OCI-LY7 (cell line): ENCODE measurements around the gene TRAIP. TPM values are rescaled to one million over a fixed set of nuclear protein-coding genes. Genes with fewer than 3 reads are reported as not detected.
"Not testable (repeated sequence)": the region's sequence is repeated elsewhere in the genome, so short reads cannot be mapped to it uniquely, and the experiment has no call there.

Source experiments
- Bru-seq: library from RNA; stranded (reverse); fragments of 400-500 nt; gene quantifications from one replicate; lab custom pipeline; 2021; lab: Mats Ljungman, UMichigan
- BruChase-seq, 2 experiments: library from RNA; stranded (reverse); fragments of 400-500 nt; gene quantifications; one replicate each; lab custom pipeline; 2021; lab: Mats Ljungman, UMichigan
- BruUV-seq: library from RNA; stranded (reverse); fragments of 400-500 nt; replicated peaks from 2 replicates; lab custom pipeline; 2021; lab: Mats Ljungman, UMichigan
- CTCF ChIA-PET: fragments of 300-600 bp; sonication (Branson Sonifier 250); formaldehyde crosslinking; loops from one replicate; lab custom pipeline; 2022; ENCODE audit warnings: antibody characterized with exemption; ENCODE audit not compliant: unreplicated experiment; lab: Charles Lee
- POLR2A ChIA-PET: fragments of 300-600 bp; sonication (Branson Sonifier 250); formaldehyde crosslinking; loops from one replicate; lab custom pipeline; 2022; ENCODE audit warnings: antibody characterized with exemption; lab: Charles Lee
- DNase-seq: peaks from one replicate; pipeline ENCODE4 v3.0.0-alpha.2; 2015; ENCODE audit warnings: low spot score
- H2AFZ ChIP-seq: fragments of 200-600 bp; sonication (generic), shearing (Covaris generic); 2 replicates; pipeline ENCODE4 v1.6.1; 2014; ENCODE audit warnings: mild to moderate bottlenecking, antibody characterized with exemption, low read length, moderate library complexity
- H3K27ac ChIP-seq: fragments of 200-600 bp; sonication (generic); 2 replicates; pipeline ENCODE4 v1.5.1; 2014; ENCODE audit warnings: mixed run types, low read depth, mild to moderate bottlenecking, moderate library complexity, low read length, inconsistent platforms; ENCODE audit not compliant: poor library complexity, severe bottlenecking
- H3K36me3 ChIP-seq: fragments of 200-600 bp; sonication (generic); 2 replicates; pipeline ENCODE4 v1.6.1; 2014; ENCODE audit warnings: mild to moderate bottlenecking, antibody characterized with exemption, low read length, moderate library complexity, mixed read lengths; ENCODE audit not compliant: insufficient read depth
- H3K4me1 ChIP-seq: fragments of 200-600 bp; sonication (generic); 2 replicates; pipeline ENCODE4 v1.5.1; 2014; ENCODE audit warnings: mild to moderate bottlenecking, low read length; ENCODE audit not compliant: insufficient read depth, poor library complexity, severe bottlenecking
- H3K4me2 ChIP-seq: fragments of 200-600 bp; sonication (generic); 2 replicates; pipeline ENCODE4 v1.6.1; 2014; ENCODE audit warnings: mild to moderate bottlenecking, low read length
- H3K4me3 ChIP-seq: fragments of 200-600 bp; sonication (generic); 2 replicates; pipeline ENCODE4 v1.5.1; 2014; ENCODE audit warnings: mild to moderate bottlenecking, low read depth, low read length; ENCODE audit not compliant: poor library complexity, severe bottlenecking
- H3K79me2 ChIP-seq: fragments of 200-600 bp; sonication (generic); 2 replicates; pipeline ENCODE4 v1.6.1; 2016; ENCODE audit warnings: low read depth, mild to moderate bottlenecking, low read length, moderate library complexity, mixed read lengths; ENCODE audit not compliant: insufficient read depth
- H3K9me2 ChIP-seq: fragments of 200-600 bp; sonication (generic); 2 replicates; pipeline ENCODE4 v1.6.1; 2016; ENCODE audit warnings: mild to moderate bottlenecking, low read length, mixed read lengths; ENCODE audit not compliant: insufficient read depth
- H3K9me3 ChIP-seq: fragments of 200-600 bp; sonication (generic); 2 replicates; pipeline ENCODE4 v1.6.1; 2014; ENCODE audit warnings: mild to moderate bottlenecking, mixed run types, low read length, mixed read lengths
- H4K20me1 ChIP-seq: fragments of 200-600 bp; sonication (generic); 2 replicates; pipeline ENCODE4 v1.6.1; 2014; ENCODE audit warnings: mild to moderate bottlenecking, antibody characterized with exemption, low read length, moderate library complexity, mixed read lengths; ENCODE audit not compliant: insufficient read depth
- EZH2phosphoT487 ChIP-seq: fragments of 200-600 bp; sonication (generic); IDR thresholded peaks from 2 replicates; pipeline ENCODE4 v1.6.1; 2018; ENCODE audit warnings: low read depth, borderline replicate concordance, mild to moderate bottlenecking, mixed run types, antibody characterized with exemption, low read length, moderate library complexity, mixed read lengths
- intact Hi-C: fragments of 100-400 bp; cut with micrococcal nuclease; formaldehyde crosslinking; loops from one replicate; pipeline ENCODE4 v1.10.0; 2022; ENCODE audit not compliant: unreplicated experiment
- long read RNA-seq: library from polyadenylated mRNA; stranded (forward); transcript quantifications from one replicate; pipeline ENCODE4 v2.0.0, GENCODE V29; 2022
- total RNA-seq, 2 experiments: library from RNA; depleted of rRNA in 1 of 2; stranded (reverse); fragments of >200 nt in 1 of 2; shearing (Covaris generic) in 1 of 2; gene quantifications; 2 replicates each; pipeline ENCODE4 v1.2.3, GENCODE V29; 2014 to 2022
- TF ChIP-seq, protein P1 (sequence below): fragments of 200-600 bp; sonication (generic); conservative IDR thresholded peaks from 2 replicates; pipeline ENCODE4 v1.5.1; 2014; ENCODE audit warnings: mild to moderate bottlenecking, antibody characterized with exemption, low read length, moderate library complexity, mixed read lengths

TRAIP gene, protein sequence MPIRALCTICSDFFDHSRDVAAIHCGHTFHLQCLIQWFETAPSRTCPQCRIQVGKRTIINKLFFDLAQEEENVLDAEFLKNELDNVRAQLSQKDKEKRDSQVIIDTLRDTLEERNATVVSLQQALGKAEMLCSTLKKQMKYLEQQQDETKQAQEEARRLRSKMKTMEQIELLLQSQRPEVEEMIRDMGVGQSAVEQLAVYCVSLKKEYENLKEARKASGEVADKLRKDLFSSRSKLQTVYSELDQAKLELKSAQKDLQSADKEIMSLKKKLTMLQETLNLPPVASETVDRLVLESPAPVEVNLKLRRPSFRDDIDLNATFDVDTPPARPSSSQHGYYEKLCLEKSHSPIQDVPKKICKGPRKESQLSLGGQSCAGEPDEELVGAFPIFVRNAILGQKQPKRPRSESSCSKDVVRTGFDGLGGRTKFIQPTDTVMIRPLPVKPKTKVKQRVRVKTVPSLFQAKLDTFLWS
- total RNA-seq (2014; rRNA removed; shearing (Covaris generic)) (24.4 and 38.6 TPM in 2 replicates), total RNA-seq (2022) (41.8 and 48.9 TPM in 2 replicates), Bru-seq, nascent RNA (percentile 63 among the genes with signal in this experiment), BruChase-seq, experiment 1, labeled RNA remaining after a 6-hour chase (percentile 64 among the genes with signal in this experiment), BruChase-seq, experiment 2, labeled RNA remaining after a 2-hour chase (percentile 68 among the genes with signal in this experiment)
- long read RNA-seq, transcript TRAIP-201 (15 exons, 2,028 nt), result major isoform, 27 of 61 reads
- long read RNA-seq, partial matches to known transcripts, result 7 of 61 reads
- long read RNA-seq, other reads (novel, unspliced or antisense), result 26 of 61 reads

DNA sequence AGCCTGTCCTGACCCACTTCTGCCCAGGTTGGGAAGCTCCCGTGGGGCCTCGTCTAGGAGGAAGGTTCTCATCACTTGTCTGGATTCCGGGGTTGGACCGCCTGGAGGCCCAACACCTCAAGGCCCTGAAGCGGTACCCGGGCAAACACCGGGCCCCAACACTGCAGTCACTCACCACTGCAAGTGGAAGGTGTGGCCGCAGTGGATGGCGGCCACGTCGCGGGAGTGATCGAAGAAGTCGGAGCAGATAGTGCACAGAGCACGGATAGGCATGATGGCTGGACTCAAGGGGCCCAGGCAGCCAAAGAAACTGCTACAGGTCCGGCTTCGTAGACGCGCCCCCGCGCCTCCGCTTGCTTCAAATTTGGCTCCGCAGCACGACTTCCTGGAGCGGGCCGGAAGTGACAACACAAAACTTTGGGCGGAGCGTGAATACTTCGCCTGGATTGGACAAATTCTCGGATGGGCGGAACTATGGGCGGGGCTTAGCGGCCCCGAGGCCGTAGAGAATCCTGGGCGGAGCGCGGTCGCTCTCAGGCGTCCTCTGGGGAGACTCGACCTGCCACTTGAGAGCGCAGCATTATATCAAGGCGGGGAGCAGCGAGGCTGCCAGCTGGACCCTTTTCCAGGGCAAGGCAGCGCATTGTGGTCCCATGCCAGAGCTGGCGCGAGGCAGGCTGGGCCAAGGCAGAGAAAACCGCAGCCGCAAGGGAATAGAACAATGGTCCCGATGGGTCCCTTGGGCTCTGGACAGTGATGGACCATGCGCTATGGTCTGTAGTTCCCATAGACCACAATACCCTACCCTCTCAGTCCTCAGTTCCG is at the start of gene TRAIP:
Gene TRAIP, minus strand, starts transcription at position 384 of the 825 bp plus-strand sequence. Its CDS starts 111 bp downstream, at position 273.
- peak within 1 kb of the TSS; percentile 89 for H3K4me3 ChIP-seq
- ChIA-PET POLR2A (interaction anchor here (0.8 to 1.3 kb wide), 4 partner anchors 12 to 75 kb away, joined by 3 to 4 read pairs (median 3); no protein-coding TSS in a partner anchor), CTCF (interaction anchor here (1.1 to 1.5 kb wide), 2 partner anchors 10 to 53 kb away, joined by 3 read pairs; partner anchors contain the start of gene INKA1)
- H3K9me3 ChIP-seq, result no peaks in the 10 kb centered on the region
- H3K9me2 ChIP-seq, result no peaks in the 10 kb centered on the region
- no peaks in the 10 kb centered on the region for H4K20me1 ChIP-seq
- TF ChIP-seq, protein P1, sequence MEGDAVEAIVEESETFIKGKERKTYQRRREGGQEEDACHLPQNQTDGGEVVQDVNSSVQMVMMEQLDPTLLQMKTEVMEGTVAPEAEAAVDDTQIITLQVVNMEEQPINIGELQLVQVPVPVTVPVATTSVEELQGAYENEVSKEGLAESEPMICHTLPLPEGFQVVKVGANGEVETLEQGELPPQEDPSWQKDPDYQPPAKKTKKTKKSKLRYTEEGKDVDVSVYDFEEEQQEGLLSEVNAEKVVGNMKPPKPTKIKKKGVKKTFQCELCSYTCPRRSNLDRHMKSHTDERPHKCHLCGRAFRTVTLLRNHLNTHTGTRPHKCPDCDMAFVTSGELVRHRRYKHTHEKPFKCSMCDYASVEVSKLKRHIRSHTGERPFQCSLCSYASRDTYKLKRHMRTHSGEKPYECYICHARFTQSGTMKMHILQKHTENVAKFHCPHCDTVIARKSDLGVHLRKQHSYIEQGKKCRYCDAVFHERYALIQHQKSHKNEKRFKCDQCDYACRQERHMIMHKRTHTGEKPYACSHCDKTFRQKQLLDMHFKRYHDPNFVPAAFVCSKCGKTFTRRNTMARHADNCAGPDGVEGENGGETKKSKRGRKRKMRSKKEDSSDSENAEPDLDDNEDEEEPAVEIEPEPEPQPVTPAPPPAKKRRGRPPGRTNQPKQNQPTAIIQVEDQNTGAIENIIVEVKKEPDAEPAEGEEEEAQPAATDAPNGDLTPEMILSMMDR, result peak; percentile 31; the same call in 1 of the 2 replicates
- TF ChIP-seq EZH2phosphoT487, result no peak
- peaks cover 25% of the 10 kb centered on the region for H3K4me1 ChIP-seq
- H3K4me2 ChIP-seq, result peak within 1 kb of the TSS; percentile 98
- DNase-seq, result peak; percentile 98
- TSS peak; percentile 70 for BruUV-seq
- peaks cover 6% of the 10 kb centered on the region for H3K36me3 ChIP-seq
- H2AFZ ChIP-seq, result peak within 1 kb of the TSS; percentile 82
- intact Hi-C loops, result loop anchor here (5.0 kb wide), 1 partner anchor 46 kb away; the partner anchor contains the start of gene MST1R
- H3K27ac ChIP-seq, result peak within 1 kb of the TSS; percentile 38
- H3K79me2 ChIP-seq, result peaks cover 31% of the 10 kb centered on the region

DNA sequence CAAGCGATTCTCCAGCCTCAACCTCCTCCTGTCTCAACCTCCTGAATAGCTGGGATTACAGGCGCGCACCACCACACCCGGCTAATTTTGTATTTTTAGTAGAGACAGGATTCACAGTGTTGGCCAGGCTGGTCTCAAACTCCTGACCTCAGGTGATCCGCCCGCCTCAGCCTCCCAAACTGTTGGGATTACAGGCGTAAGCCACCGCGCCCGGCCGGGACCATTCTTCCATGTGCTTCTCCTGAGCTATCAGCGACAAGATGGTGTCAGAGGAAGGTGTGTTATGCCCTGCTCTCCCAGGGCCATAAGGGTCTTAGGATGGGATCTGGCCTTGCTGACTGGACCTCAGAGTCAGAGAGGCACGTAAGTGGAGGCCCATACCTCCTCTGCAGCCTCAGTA is 48.1 kb upstream of the TRAIP start:
- BruUV-seq, H3K36me3 ChIP-seq, H2AFZ ChIP-seq, H3K4me2 ChIP-seq, H3K27ac ChIP-seq, H4K20me1 ChIP-seq, H3K79me2 ChIP-seq, CTCF ChIA-PET, H3K4me3 ChIP-seq, DNase-seq, H3K9me2 ChIP-seq, H3K9me3 ChIP-seq: not testable (repeated sequence)
- POLR2A ChIA-PET, result interaction anchor here (0.7 kb wide), 1 partner anchor 1662 kb away, joined by 3 read pairs; no protein-coding TSS in a partner anchor
- peaks cover 27% of the 10 kb centered on the region for H3K4me1 ChIP-seq
- intact Hi-C loops, result loop anchor here (5.0 kb wide), 1 partner anchor 47 kb away; the partner anchor contains the start of gene TRAIP
